Measurements from ENCODE around the gene MAB21L4.

GRCh38 chr2:240894836-240895558, 959 bp downstream of the MAB21L4 start:
- no peak for TF ChIP-seq EZH2 (IDR thresholded peaks at IDR 0.05; ENCODE audit: insufficient read depth, poor library complexity, severe bottlenecking)
- no peak for TF ChIP-seq EZH2phosphoT487 (IDR thresholded peaks at IDR 0.05; ENCODE audit: insufficient read depth, low read depth)
